GM13976 (cell line): ENCODE measurements around the gene ANKRD23.

Source experiments
- DNase-seq: peaks from one replicate; pipeline ENCODE4 v3.0.0; 2012; ENCODE audit warnings: low spot score
- in situ Hi-C: fragments of 300-500 bp; cut with MboI; formaldehyde crosslinking; loops from one replicate; pipeline ENCODE4 v1.12.0; 2022; ENCODE audit warnings: low sequenced_read_pairs, mixed read lengths, inconsistent platforms; ENCODE audit not compliant: unreplicated experiment
- TF ChIP-seq, protein P1 (sequence below): IDR thresholded peaks from 2 replicates; pipeline ENCODE4 v1.5.1; 2012; ENCODE audit warnings: borderline replicate concordance, mild to moderate bottlenecking; ENCODE audit not compliant: insufficient read depth; ENCODE audit errors: extremely low read depth, missing control alignments, control extremely low read depth

Gene ANKRD23

DNA sequence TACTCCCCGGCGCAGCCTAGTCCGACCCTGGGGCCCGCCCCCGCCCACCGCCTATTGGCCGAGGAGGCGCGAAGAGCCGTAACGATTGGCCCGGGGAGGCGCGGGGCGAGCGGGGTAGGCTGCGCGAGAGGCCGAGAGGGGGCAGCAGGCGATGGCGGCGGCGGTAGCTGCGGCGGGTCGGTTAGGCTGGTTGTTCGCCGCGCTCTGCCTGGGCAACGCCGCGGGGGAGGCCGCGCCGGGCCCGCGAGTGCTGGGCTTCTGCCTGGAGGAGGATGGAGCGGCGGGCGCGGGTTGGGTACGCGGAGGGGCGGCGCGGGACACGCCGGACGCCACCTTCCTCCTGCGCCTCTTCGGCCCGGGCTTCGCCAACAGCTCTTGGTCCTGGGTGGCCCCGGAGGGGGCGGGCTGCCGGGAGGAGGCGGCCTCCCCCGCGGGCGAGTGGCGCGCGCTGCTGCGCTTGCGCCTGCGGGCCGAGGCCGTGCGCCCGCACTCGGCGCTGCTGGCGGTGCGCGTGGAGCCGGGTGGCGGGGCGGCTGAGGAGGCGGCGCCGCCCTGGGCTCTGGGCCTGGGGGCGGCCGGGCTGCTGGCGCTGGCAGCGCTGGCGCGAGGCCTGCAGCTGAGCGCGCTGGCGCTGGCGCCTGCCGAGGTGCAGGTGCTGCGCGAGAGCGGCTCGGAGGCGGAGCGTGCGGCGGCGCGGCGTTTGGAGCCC lies 27.5 kb downstream of the ANKRD23 start, which contains the start of gene CNNM3:
CNNM3 (plus strand) TSS at position 142 of the 709 bp plus-strand sequence; CDS start at position 152, 10 bp downstream.
- DNase-seq, result peak; percentile 99
- TF ChIP-seq, protein P1, sequence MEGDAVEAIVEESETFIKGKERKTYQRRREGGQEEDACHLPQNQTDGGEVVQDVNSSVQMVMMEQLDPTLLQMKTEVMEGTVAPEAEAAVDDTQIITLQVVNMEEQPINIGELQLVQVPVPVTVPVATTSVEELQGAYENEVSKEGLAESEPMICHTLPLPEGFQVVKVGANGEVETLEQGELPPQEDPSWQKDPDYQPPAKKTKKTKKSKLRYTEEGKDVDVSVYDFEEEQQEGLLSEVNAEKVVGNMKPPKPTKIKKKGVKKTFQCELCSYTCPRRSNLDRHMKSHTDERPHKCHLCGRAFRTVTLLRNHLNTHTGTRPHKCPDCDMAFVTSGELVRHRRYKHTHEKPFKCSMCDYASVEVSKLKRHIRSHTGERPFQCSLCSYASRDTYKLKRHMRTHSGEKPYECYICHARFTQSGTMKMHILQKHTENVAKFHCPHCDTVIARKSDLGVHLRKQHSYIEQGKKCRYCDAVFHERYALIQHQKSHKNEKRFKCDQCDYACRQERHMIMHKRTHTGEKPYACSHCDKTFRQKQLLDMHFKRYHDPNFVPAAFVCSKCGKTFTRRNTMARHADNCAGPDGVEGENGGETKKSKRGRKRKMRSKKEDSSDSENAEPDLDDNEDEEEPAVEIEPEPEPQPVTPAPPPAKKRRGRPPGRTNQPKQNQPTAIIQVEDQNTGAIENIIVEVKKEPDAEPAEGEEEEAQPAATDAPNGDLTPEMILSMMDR, result peak; percentile 40
- in situ Hi-C loops, result no loop called here

DNA sequence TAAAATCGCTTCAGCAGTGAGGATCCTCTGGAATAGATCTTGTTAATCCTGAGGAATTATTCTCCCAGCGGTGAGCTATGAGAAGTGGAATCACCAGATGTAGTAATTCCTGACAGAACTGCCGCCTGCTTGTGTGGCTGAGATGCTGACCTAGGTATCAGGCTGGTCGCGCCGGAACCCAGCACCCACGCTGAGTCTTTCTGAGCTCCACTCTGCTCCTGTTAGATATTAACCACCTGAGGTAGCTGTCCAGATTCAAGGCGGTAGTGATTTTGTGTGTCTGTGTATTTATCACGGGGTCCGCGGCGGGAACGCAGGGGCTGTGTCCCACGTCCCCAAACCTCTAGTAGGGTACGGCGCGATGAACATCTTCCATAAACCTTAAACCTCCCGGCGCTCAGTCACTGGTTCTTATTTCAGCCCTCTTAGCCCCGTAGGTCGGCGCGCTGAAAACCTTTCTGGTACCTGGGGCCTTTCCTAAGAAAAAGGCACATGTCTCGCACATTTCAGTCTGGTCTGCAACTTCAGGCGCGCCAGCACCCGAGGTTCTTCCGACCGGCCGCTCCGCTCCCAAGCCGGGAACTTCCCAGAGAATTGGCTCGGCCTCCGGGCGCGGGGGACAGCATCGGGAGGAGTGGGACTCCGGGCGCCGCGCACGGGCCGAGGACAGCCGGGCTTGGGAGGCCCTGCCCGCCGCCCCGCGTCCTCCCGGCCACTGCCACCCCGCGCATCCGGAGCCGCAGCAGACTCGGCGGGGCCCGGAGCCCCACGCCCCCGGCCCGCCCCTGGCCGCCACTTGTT lies 28.3 kb downstream of the ANKRD23 start:
- in situ Hi-C loops, result no loop called here
- TF ChIP-seq, protein P1, result no peak
- DNase-seq, result peak; percentile 70

DNA sequence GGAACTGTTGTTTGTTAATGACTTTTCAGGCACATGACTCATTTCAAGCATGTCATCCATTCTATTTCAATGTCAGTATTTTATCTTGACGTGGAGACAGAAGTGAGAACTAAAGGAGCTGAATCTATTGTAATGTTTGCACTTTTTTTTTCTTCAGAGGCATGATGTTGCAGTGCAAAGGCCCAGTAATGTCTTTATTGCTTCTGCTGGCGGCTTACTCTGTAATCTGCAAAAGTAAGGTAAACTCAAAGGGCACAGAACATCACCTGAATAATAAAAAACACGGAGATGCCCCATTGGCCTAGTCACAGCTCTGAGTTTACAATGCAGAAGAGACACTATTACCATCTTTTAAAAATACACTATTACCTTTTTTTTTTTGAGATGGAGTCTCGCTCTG lies 30.2 kb downstream of the ANKRD23 start:
- DNase-seq, result no peak
- TF ChIP-seq, protein P1, result no peak
- in situ Hi-C loops, result no loop called here

DNA sequence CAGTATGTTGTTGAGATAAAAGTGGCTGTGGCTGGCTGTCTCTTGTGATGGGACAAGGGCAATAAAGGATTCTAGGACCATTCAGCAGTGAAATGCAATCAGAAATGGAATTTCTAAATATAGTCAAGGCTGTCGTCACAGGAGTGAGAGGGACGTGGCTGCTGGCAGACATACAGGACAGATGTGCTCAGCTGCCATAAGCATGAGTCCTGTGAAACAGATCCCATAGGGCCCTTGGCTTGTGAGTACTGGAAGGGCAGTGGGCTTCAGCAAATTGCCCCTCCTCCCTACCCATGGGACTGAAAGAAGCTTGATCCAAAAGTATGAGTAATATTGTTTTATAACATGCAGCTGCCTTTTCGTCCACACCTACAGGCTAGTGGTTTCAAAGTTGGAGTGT lies 31.9 kb downstream of the ANKRD23 start:
- TF ChIP-seq, protein P1, result no peak
- in situ Hi-C loops, result no loop called here
- DNase-seq, result no peak

DNA sequence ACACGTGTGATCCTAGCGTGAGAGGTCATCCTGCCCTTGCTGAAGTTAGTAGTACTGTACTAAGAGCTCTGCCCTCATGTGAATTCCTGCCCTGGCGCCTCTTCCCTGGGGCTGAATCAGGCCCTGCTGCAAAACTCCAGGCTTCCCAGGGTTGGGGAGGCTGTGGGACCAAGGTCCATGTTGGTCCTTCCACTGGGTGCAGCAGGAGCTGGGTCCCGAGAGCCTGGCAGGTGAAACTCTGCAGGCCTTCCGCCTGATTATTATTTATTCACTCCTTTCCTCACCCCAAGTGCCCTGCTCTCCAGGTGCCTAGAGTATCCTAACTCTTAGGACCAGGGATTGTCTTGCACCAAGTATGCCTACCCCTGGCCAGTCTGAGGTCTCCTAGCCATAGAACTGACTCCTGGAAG lies 33.0 kb downstream of the ANKRD23 start:
- in situ Hi-C loops, result no loop called here
- TF ChIP-seq, protein P1, result no peak

DNA sequence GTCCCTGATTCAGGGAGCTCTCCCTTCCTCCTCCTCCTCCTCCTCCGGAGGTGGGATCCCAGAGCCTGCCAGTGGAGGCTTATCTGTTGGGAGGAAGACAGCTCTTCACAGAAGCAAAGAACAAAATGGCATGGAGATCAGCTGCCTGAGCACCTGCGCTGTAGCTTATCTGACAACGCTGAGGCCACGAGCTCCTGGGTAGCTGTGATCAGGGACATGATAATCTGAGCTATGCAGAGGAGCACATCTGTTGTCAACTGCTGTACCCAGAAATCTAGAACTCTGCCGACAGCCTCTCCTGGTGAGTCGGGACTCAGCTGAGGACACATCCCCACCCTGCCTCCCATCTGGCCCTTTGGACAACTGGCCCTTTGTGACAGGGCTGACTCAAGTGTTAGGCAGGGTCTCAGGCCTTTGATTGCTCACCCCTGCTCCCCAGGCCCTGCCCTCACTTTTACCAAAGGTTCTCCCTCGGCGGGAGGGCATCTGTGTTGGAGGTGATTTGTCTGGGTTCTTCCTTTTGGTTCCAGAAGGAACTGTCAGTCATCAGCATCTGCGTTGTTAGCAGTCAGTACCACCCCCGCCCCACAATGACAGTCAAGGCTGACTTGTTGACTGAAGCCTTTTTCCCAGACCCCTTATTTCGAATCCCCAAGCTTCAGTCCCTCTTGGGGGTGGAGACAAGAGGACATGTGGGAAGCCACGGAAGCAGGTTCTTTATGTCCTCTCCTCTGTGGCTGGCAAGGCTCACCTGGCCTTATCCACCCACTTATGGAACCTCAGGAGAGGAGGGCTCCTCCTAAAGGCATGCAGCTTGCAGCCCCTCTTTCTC lies 33.7 kb downstream of the ANKRD23 start:
- in situ Hi-C loops, result no loop called here
- TF ChIP-seq, protein P1, result no peak
- no peak for DNase-seq

More for the DNA sequence above, 33.0 kb downstream of the ANKRD23 start:
- DNase-seq, result no peak
